Kidney (tissue), 14 donors: ENCODE results near the gene DEXI. TPM values are rescaled to one million over a fixed set of nuclear protein-coding genes. Genes with fewer than 3 reads are reported as not detected.

Source experiments
- DNase-seq, 5 donors: peaks; one replicate each; pipeline ENCODE4 v3.0.0-alpha.2; 2013 to 2020
- FAIRE-seq: peaks from 2 replicates; lab custom pipeline; 2012; peaks lifted over from hg19 to GRCh38; lab: Jason Lieb, UNC
- H3K27ac ChIP-seq, 2 donors: one replicate each; pipeline ENCODE4 v1.7.0; 2013; ENCODE audit warnings: low read depth in 2 of 2, low read length in 2 of 2, inconsistent platforms in 1 of 2
- H3K27me3 ChIP-seq: one replicate; pipeline ENCODE4 v1.7.1; 2013; ENCODE audit warnings: low read length, inconsistent platforms; ENCODE audit not compliant: control insufficient read depth, insufficient read depth
- H3K36me3 ChIP-seq, 3 donors: one replicate each; pipeline versions ENCODE4 v1.7.0 to v1.7.1; 2013; ENCODE audit warnings: low read length in 3 of 3, control low read depth in 1 of 3, inconsistent platforms in 1 of 3; ENCODE audit not compliant: insufficient read depth in 3 of 3, control insufficient read depth in 2 of 3
- H3K4me1 ChIP-seq, 3 donors: one replicate each; pipeline versions ENCODE4 v1.7.0 to v1.7.1; 2013; ENCODE audit warnings: low read length in 3 of 3, inconsistent platforms in 1 of 3, low read depth in 1 of 3; ENCODE audit not compliant: control insufficient read depth in 2 of 3, insufficient read depth in 2 of 3
- H3K4me3 ChIP-seq, 3 donors: one replicate each; pipeline versions ENCODE4 v1.7.0 to v1.8.1; 2013; ENCODE audit warnings: low read length in 3 of 3, control low read depth in 1 of 3, inconsistent platforms in 1 of 3
- H3K9ac ChIP-seq, 3 donors: one replicate each; pipeline versions ENCODE4 v1.7.0 to v1.7.1; 2013; ENCODE audit warnings: low read length in 3 of 3, control low read depth in 1 of 3, inconsistent platforms in 1 of 3
- H3K9me3 ChIP-seq, 3 donors: one replicate each; pipeline versions ENCODE4 v1.7.0 to v1.7.1; 2013; ENCODE audit warnings: low read length in 3 of 3, control low read depth in 1 of 3, inconsistent platforms in 1 of 3; ENCODE audit not compliant: control insufficient read depth in 2 of 3, insufficient read depth in 1 of 3
- intact Hi-C: fragments of 100-400 bp; cut with DNase I; formaldehyde crosslinking; loops from one replicate; pipeline ENCODE4 v1.11.1; 2022
- polyA plus RNA-seq: library from polyadenylated mRNA; stranded (reverse); fragments of 350-450 nt; fragmentation: Illumina TruSeq; extraction: RNeasy Lipid Tissue Mini Kit (QIAGEN cat#74804); gene quantifications from one replicate; pipeline ENCODE4 v1.2.3, GENCODE V29; 2014; ENCODE audit warnings: low read depth, low replicate concordance; ENCODE audit not compliant: insufficient read depth
- total RNA-seq: library from RNA; stranded (reverse); fragmentation: NEBNext Ultra II Directional; extraction: Animal tissue kit (Norgen Biotek cat#: 25700); gene quantifications from one replicate; pipeline ENCODE4 v1.2.1, GENCODE V29; 2021
- TF ChIP-seq, protein P1 (sequence below): IDR thresholded peaks from 3 replicates; pipeline ENCODE4 v1.5.1; 2012; ENCODE audit warnings: mild to moderate bottlenecking, moderate library complexity, borderline replicate concordance; ENCODE audit not compliant: insufficient read depth; ENCODE audit errors: extremely low read depth
- donor health status: control.
- donor health status: control.
- donor health status: control.
- donor health status: control.
- donor health status: control.
- donor health status: DM: yes; HTN: yes; CAD: no.
- donor health status: Normal renal cell carcinoma (clear cell type).

The DEXI gene
- total and polyA plus RNA-seq, 2 donors from 2014 or later, result 31.0 to 46.2 TPM

DNA sequence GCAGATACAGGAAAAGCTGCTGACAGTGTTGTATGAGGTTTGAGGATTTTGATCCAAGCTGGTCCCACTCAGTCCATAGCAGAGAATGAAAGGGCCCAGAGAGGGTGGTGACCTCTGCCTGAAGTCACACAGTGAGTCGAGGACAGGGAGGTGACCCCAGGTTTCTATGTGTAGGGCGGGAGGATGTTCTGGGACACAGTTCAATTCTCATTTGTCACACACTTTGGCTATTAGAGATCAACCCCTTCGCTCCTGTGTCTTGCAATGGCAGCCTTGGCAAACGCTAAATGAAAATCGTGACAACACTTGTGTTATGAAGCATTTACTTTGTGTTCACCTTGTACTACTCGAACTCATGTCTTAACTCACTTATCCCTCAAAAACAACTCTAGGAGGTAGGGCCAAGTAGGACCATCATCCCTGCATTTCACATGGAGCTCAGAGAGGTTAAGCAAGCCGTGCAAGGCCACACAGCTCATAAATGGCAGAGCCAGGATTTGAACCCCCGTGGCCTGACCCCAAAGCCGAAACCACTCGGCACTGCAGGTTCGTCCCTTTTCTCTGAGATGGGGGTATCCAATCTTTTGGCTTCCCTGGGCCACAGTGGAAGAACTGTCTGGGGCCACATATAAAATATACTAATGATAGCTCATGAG, 10.2 kb downstream of the DEXI start:
- no peak overlapping the region for H3K27ac ChIP-seq
- H3K4me1 ChIP-seq, result peaks cover 0 to 11% (median 3%) of the 10 kb centered on the region in 3 donors
- intact Hi-C loops, result no loop called here
- no peak overlapping the region for H3K4me3 ChIP-seq
- H3K36me3 ChIP-seq, result peaks cover 2 to 29% (median 20%) of the 10 kb centered on the region in 3 donors
- TF ChIP-seq, protein P1, sequence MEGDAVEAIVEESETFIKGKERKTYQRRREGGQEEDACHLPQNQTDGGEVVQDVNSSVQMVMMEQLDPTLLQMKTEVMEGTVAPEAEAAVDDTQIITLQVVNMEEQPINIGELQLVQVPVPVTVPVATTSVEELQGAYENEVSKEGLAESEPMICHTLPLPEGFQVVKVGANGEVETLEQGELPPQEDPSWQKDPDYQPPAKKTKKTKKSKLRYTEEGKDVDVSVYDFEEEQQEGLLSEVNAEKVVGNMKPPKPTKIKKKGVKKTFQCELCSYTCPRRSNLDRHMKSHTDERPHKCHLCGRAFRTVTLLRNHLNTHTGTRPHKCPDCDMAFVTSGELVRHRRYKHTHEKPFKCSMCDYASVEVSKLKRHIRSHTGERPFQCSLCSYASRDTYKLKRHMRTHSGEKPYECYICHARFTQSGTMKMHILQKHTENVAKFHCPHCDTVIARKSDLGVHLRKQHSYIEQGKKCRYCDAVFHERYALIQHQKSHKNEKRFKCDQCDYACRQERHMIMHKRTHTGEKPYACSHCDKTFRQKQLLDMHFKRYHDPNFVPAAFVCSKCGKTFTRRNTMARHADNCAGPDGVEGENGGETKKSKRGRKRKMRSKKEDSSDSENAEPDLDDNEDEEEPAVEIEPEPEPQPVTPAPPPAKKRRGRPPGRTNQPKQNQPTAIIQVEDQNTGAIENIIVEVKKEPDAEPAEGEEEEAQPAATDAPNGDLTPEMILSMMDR, result no peak
- FAIRE-seq, result no peak
- no peaks in the 10 kb centered on the region for H3K27me3 ChIP-seq
- no peak for DNase-seq
- H3K9ac ChIP-seq, result no peak overlapping the region
- H3K9me3 ChIP-seq, result no peaks in the 10 kb centered on the region

DNA sequence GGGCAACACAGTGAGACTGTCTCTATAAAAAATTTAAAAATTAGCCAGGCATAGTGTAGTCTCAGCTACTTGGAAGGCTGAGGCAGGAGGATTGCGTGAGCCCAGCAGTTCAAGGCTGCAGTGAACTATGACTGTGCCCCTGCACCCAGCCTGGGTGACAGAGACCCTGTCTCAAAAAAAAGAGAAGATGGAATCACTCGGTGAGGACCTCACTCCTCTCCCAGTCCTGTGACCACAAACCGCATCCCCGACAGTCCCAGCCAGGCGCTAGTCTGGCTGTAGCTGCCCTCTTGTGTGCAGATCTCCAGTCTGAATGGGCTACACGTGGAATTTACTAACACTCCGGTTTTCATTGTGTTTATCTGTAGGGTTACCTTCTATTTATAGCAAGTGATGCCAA, 11.1 kb downstream of the DEXI start:
- no peak for FAIRE-seq
- TF ChIP-seq, protein P1, result no peak
- H3K27me3 ChIP-seq, result no peaks in the 10 kb centered on the region
- no peak for DNase-seq
- intact Hi-C loops, result no loop called here
- peaks cover 2 to 32% (median 20%) of the 10 kb centered on the region in 3 donors for H3K36me3 ChIP-seq
- H3K9me3 ChIP-seq, result no peaks in the 10 kb centered on the region
- no peak overlapping the region for H3K27ac ChIP-seq
- peaks cover 0 to 8% (median 0%) of the 10 kb centered on the region in 3 donors for H3K4me1 ChIP-seq
- H3K9ac ChIP-seq, result no peak overlapping the region
- H3K4me3 ChIP-seq, result no peak overlapping the region

DNA sequence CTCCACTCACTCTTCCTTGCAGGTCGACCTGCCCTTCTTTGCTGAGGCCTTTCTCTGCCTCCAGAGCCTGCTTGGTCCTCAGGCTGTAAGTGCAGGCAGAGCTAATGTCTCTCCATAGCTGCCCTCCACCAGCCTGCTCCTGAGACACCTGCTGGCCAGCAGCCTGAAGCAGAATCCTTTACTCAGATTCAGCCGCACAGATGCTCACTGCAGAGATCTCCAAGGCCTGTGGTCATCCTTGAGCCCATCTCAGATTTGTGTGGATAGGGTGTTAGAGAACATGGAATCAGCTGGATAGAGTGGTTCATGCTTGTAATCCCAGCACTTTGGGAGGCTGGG, 11.5 kb downstream of the DEXI start:
- H3K4me3 ChIP-seq, result no peak overlapping the region
- DNase-seq (no peak), FAIRE-seq (no peak)
- intact Hi-C loops, result no loop called here
- TF ChIP-seq, protein P1, result no peak
- H3K27me3 ChIP-seq, result no peaks in the 10 kb centered on the region
- H3K4me1 ChIP-seq, result peaks cover 0 to 8% (median 0%) of the 10 kb centered on the region in 3 donors
- no peak overlapping the region for H3K27ac ChIP-seq
- peaks cover 2 to 36% (median 20%) of the 10 kb centered on the region in 3 donors for H3K36me3 ChIP-seq
- H3K9ac ChIP-seq, result no peak overlapping the region
- no peaks in the 10 kb centered on the region for H3K9me3 ChIP-seq
